ENCODE data around the gene TIMP3. TPM values are rescaled to one million over a fixed set of nuclear protein-coding genes. Genes with fewer than 3 reads are reported as not detected.

TIMP3 gene
- polyA plus RNA-seq, 3 donors: not detected

DNA sequence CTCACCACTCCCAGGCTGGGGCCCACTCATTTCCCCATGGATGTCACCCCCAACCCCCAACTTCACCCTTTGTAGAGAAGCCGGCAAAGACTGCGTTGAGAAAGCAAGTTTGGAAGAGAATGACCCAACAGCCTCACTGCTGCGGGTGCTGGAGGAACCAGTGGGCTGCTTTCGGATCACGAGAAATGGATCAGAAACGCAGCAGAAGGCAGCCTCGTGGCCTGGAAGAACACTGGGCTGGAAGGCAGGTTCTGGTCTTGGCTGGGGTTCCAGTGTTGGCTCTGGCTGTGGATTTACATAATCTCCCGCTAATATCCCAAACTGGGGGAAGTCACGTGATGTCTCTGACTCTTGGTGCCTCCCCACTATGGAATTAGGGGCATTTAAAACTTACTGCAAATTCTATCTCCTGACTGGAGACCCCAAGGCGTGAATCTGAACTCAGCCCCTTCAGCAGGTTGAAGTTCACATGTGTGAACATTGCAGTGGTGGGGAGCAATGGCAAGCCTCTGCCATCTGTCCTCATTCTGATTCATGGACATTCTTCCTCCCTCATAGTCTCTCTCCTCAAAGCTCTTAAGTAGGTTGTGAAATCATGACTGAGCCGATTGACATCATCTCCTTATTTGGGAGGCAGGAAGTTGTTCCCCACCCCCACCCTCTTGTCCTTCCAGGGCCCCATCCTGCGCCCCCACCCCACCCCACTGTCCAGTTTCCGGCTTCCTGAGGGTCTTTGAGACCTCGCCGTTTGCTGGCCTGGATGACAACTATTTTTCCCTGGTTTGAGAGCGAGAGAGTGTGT is 37.0 kb upstream of the TIMP3 start:
- Histone ChIP-seq H3K27ac (ENCODE audit: low read depth in 1 of 2, low read length in 2 of 2) (no peak overlapping the region), H3K79me2 (ENCODE audit: insufficient read depth, low read length) (no peaks in the 10 kb centered on the region), H3K4me2 (replicated peaks; ENCODE audit: extremely low read depth, low read length, poor library complexity, severe bottlenecking) (peak overlapping the region; percentile 25), H3K9me3 (replicated peaks in 1 of 2; ENCODE audit: control insufficient read depth in 1 of 2, insufficient read depth in 1 of 2, low read length in 2 of 2) (no peaks in the 10 kb centered on the region), H2AFZ (ENCODE audit: insufficient read depth, low read depth, low read length, poor library complexity, severe bottlenecking) (no peak overlapping the region), H4K20me1 (ENCODE audit: insufficient read depth, low read length) (no peaks in the 10 kb centered on the region), H3K4me3 (replicated peaks in 1 of 3; ENCODE audit: low read depth in 2 of 3, low read length in 3 of 3) (peak overlapping the region in 1 of 3 experiments; percentile 10), H3K27me3 (ENCODE audit: control insufficient read depth in 2 of 2, insufficient read depth in 2 of 2, low read length in 2 of 2) (peaks cover 12 to 17% of the 10 kb centered on the region in 2 donors), H3K36me3 (replicated peaks in 1 of 2; ENCODE audit: control insufficient read depth in 1 of 2, insufficient read depth in 2 of 2, low read length in 2 of 2) (no peaks in the 10 kb centered on the region), H3K9ac (ENCODE audit: insufficient read depth, low read length, poor library complexity, severe bottlenecking) (no peak overlapping the region), H3K4me1 (ENCODE audit: control insufficient read depth in 1 of 2, insufficient read depth in 2 of 2, low read length in 2 of 2) (peaks cover 22 to 27% of the 10 kb centered on the region in 2 donors)
- peaks cover 18 to 33% (median 22%) of the 10 kb centered on the region in 3 donors for H3K27me3 Mint-ChIP-seq (ENCODE audit: low read depth in 3 of 3)
- 88% methylated on average over 5 of the region's 16 CpGs for WGBS (ENCODE audit: insufficient coverage)
- peaks cover 32% of the 10 kb centered on the region for H3K4me1 Mint-ChIP-seq
- peak; percentile 33 to 80 (median 68) for DNase-seq
- TF ChIP-seq, protein P1, sequence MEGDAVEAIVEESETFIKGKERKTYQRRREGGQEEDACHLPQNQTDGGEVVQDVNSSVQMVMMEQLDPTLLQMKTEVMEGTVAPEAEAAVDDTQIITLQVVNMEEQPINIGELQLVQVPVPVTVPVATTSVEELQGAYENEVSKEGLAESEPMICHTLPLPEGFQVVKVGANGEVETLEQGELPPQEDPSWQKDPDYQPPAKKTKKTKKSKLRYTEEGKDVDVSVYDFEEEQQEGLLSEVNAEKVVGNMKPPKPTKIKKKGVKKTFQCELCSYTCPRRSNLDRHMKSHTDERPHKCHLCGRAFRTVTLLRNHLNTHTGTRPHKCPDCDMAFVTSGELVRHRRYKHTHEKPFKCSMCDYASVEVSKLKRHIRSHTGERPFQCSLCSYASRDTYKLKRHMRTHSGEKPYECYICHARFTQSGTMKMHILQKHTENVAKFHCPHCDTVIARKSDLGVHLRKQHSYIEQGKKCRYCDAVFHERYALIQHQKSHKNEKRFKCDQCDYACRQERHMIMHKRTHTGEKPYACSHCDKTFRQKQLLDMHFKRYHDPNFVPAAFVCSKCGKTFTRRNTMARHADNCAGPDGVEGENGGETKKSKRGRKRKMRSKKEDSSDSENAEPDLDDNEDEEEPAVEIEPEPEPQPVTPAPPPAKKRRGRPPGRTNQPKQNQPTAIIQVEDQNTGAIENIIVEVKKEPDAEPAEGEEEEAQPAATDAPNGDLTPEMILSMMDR (IDR thresholded peaks at IDR 0.05): no peak
- peak overlapping the region in 3 of 7 donors; percentile 68 to 80 (median 70) for H3K27ac Mint-ChIP-seq
- intact Hi-C loops (cut with micrococcal nuclease): no loop called here
- H3K36me3 Mint-ChIP-seq: no peaks in the 10 kb centered on the region
- H3K4me3 Mint-ChIP-seq: peak overlapping the region in 1 of 2 donors; percentile 36
- peaks cover 0 to 9% (median 1%) of the 10 kb centered on the region in 7 donors for H3K9me3 Mint-ChIP-seq

DNA sequence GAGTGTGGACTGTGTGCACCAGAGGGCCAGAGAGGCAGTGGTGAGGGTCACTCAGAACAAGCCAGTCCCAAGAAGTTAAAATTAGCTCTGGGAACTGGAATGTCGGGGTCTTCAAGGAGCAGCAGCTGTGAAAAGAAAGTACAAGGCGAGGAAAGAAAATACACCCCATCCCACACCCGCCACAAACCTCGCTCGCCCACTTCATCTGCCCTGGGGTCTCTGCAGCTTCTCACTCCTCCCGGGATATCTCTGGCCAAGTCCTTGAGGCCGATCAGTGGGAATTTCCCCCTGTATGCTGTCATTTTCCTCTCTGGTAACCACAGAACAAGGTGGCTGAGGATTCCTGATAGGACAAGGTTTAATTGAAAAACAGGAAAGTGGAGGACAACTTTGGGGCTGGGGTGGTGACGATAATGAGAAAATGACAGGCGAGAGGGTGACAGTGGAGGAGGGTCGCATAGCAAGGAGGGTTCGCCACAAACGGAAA is 36.3 kb upstream of the TIMP3 start:
- Histone ChIP-seq H4K20me1 (ENCODE audit: insufficient read depth, low read length) (no peaks in the 10 kb centered on the region), H3K79me2 (ENCODE audit: insufficient read depth, low read length) (no peaks in the 10 kb centered on the region), H3K9me3 (replicated peaks in 1 of 2; ENCODE audit: control insufficient read depth in 1 of 2, insufficient read depth in 1 of 2, low read length in 2 of 2) (no peaks in the 10 kb centered on the region), H3K4me3 (replicated peaks in 1 of 3; ENCODE audit: low read depth in 2 of 3, low read length in 3 of 3) (peak overlapping the region in 1 of 3 experiments; percentile 10), H3K36me3 (replicated peaks in 1 of 2; ENCODE audit: control insufficient read depth in 1 of 2, insufficient read depth in 2 of 2, low read length in 2 of 2) (no peaks in the 10 kb centered on the region), H3K4me2 (replicated peaks; ENCODE audit: extremely low read depth, low read length, poor library complexity, severe bottlenecking) (peak overlapping the region; percentile 25), H3K9ac (ENCODE audit: insufficient read depth, low read length, poor library complexity, severe bottlenecking) (no peak overlapping the region), H2AFZ (ENCODE audit: insufficient read depth, low read depth, low read length, poor library complexity, severe bottlenecking) (no peak overlapping the region), H3K27ac (ENCODE audit: low read depth in 1 of 2, low read length in 2 of 2) (no peak overlapping the region), H3K27me3 (ENCODE audit: control insufficient read depth in 2 of 2, insufficient read depth in 2 of 2, low read length in 2 of 2) (peaks cover 12 to 17% of the 10 kb centered on the region in 2 donors), H3K4me1 (ENCODE audit: control insufficient read depth in 1 of 2, insufficient read depth in 2 of 2, low read length in 2 of 2) (peaks cover 22 to 27% of the 10 kb centered on the region in 2 donors)
- 28% methylated on average over 5 of the region's 12 CpGs for WGBS (ENCODE audit: insufficient coverage)
- H3K9me3 Mint-ChIP-seq: peaks cover 0 to 9% (median 1%) of the 10 kb centered on the region in 7 donors
- DNase-seq: peak in 1 of 3 donors; percentile 8
- peak overlapping the region in 3 of 7 donors; percentile 12 to 68 (median 68) for H3K27ac Mint-ChIP-seq
- peaks cover 32% of the 10 kb centered on the region for H3K4me1 Mint-ChIP-seq
- H3K36me3 Mint-ChIP-seq: no peaks in the 10 kb centered on the region
- intact Hi-C loops (cut with micrococcal nuclease): no loop called here
- H3K4me3 Mint-ChIP-seq: no peak overlapping the region
- TF ChIP-seq, protein P1 (IDR thresholded peaks at IDR 0.05): no peak
- peaks cover 18 to 33% (median 22%) of the 10 kb centered on the region in 3 donors for H3K27me3 Mint-ChIP-seq (ENCODE audit: low read depth in 3 of 3)
